RWPE2 (cell line): ENCODE measurements around the gene CDKL4.
"Not testable (repeated sequence)": the region's sequence is repeated elsewhere in the genome, so short reads cannot be mapped to it uniquely, and the experiment has no call there.

ENCODE experiments used
- ATAC-seq: fragments of 200-7000 bp; cut with Tn5 transposase; 3 replicates; pipeline ENCODE4 v1.9.1; 2021; ENCODE audit warnings: low read depth
- DNase-seq: peaks from one replicate; pipeline ENCODE4 v3.0.0-alpha.2; 2020; ENCODE audit warnings: low spot score
- H3K27ac ChIP-seq: fragments of 450-650 bp; 2 replicates; pipeline ENCODE4 v1.5.1; 2017; ENCODE audit warnings: mild to moderate bottlenecking; ENCODE audit not compliant: poor library complexity, severe bottlenecking
- H3K27me3 ChIP-seq: fragments of 250-450 bp; sonication (Bioruptor Pico); 2 replicates; pipeline ENCODE4 v1.5.1; 2021; ENCODE audit warnings: mild to moderate bottlenecking, moderate library complexity; ENCODE audit not compliant: insufficient read depth, poor library complexity, severe bottlenecking
- H3K36me3 ChIP-seq: fragments of 250-450 bp; sonication (Bioruptor Pico); 2 replicates; pipeline ENCODE4 v1.5.1; 2020; ENCODE audit warnings: low read depth, mild to moderate bottlenecking, moderate library complexity
- H3K4me1 ChIP-seq: fragments of 250-450 bp; sonication (Bioruptor Pico); 2 replicates; pipeline ENCODE4 v1.5.1; 2021; ENCODE audit warnings: mild to moderate bottlenecking, moderate library complexity; ENCODE audit not compliant: insufficient read depth, poor library complexity, severe bottlenecking
- H3K4me3 ChIP-seq: fragments of 250-450 bp; sonication (Bioruptor Pico); 2 replicates; pipeline ENCODE4 v1.5.1; 2021; ENCODE audit warnings: mild to moderate bottlenecking, moderate library complexity; ENCODE audit not compliant: severe bottlenecking
- H3K9me3 ChIP-seq: fragments of 250-450 bp; sonication (Bioruptor Pico); 2 replicates; pipeline ENCODE4 v1.5.1; 2021; ENCODE audit warnings: mild to moderate bottlenecking, moderate library complexity; ENCODE audit not compliant: severe bottlenecking
- CTCF ChIP-seq: fragments of 450-650 bp; IDR thresholded peaks from one replicate; pipeline ENCODE4 v1.5.1; 2017; ENCODE audit warnings: mild to moderate bottlenecking, moderate library complexity; ENCODE audit not compliant: poor library complexity, severe bottlenecking

CDKL4 gene

GRCh38 chr2:39210846-39211245, 32.9 kb downstream of the CDKL4 start:
- Histone ChIP-seq H3K4me3 (no peak overlapping the region), H3K36me3 (no peaks in the 10 kb centered on the region), H3K9me3 (no peaks in the 10 kb centered on the region), H3K4me1 (no peaks in the 10 kb centered on the region), H3K27ac (no peak overlapping the region), H3K27me3 (no peaks in the 10 kb centered on the region)
- DNase-seq (no peak), ATAC-seq (no peak)
- no peak for TF ChIP-seq CTCF

- DNase-seq = no peak
- Histone ChIP-seq H3K36me3 (no peaks in the 10 kb centered on the region), H3K9me3 (no peaks in the 10 kb centered on the region), H3K27me3 (no peaks in the 10 kb centered on the region), H3K27ac (no peak overlapping the region), H3K4me3 (no peak overlapping the region), H3K4me1 (no peaks in the 10 kb centered on the region)
- no peak for ATAC-seq
- TF ChIP-seq CTCF = no peak
Measured at GRCh38 chr2:39203382-39203781, 40.4 kb downstream of the CDKL4 start.

- ATAC-seq (no peak), DNase-seq (no peak)
- Histone ChIP-seq H3K27ac (no peak overlapping the region), H3K27me3 (no peaks in the 10 kb centered on the region), H3K9me3 (no peaks in the 10 kb centered on the region), H3K4me1 (no peaks in the 10 kb centered on the region), H3K36me3 (no peaks in the 10 kb centered on the region), H3K4me3 (no peak overlapping the region)
- no peak for TF ChIP-seq CTCF
Measured at GRCh38 chr2:39202639-39203369, 41.0 kb downstream of the CDKL4 start.

GRCh38 chr2:39197003-39197402, 46.8 kb downstream of the CDKL4 start:
- H3K9me3 ChIP-seq, H3K27ac ChIP-seq, H3K27me3 ChIP-seq, DNase-seq, H3K36me3 ChIP-seq, H3K4me3 ChIP-seq, H3K4me1 ChIP-seq, ATAC-seq: not testable (repeated sequence)

- no peaks in the 10 kb centered on the region for H3K4me1 ChIP-seq
- no peaks in the 10 kb centered on the region for H3K9me3 ChIP-seq
- no peak overlapping the region for H3K4me3 ChIP-seq
- no peak for TF ChIP-seq CTCF
- no peak for DNase-seq
- no peaks in the 10 kb centered on the region for H3K36me3 ChIP-seq
- H3K27ac ChIP-seq = no peak overlapping the region
- no peak for ATAC-seq
- H3K27me3 ChIP-seq = no peaks in the 10 kb centered on the region
Measured at GRCh38 chr2:39194686-39195085, 49.1 kb downstream of the CDKL4 start.
